GM21360 (cell line): ENCODE data around the gene TSPAN13.
A peak's percentile ranks its signal among the peaks of the same experiment; 100 is the strongest.

Experiments used
- ATAC-seq: cut with Tn5 transposase; IDR thresholded peaks from one replicate; pipeline ENCODE4 v1.9.1; 2021; ENCODE audit warnings: mild to moderate bottlenecking, moderate library complexity; ENCODE audit not compliant: unreplicated experiment

Gene TSPAN13

DNA sequence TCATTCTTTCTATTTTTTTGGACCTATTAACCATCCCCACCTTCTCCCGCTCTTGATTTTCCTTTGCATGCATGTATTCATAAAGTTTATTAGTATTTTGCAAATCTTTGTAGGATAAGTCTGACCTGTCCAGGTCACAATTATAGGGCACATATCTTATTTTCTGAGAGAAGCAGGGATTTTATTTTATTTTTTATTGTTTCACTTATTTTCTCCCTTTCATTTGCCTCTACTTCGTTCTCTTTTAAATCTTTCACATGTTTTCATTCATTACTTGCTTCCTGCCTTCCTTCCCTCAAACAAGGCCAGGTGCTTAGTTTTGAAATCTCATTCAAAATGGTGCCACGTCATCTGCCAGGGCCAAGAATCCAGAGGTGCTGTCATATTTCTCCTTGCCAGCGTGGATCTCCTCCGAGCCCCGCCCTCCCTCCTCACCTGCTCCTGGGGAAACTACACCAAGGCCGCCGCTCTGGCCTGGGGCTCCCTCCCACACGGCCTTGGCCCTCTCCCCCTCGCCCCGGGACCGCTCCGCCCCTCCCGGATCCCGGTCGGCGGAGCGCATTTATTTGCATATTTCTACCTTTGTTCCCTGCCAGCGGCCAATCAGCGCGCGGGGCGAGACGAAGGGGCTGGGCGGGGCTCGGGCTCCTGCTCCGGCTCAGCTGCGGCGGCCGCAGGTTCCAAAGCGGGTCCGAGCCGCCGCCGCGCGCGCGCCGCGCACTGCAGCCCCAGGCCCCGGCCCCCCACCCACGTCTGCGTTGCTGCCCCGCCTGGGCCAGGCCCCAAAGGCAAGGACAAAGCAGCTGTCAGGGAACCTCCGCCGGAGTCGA, at the start of gene TSPAN13:
Gene TSPAN13, plus strand, starts transcription at position 654 of the 830 bp plus-strand sequence. CDS start 213 bp downstream, outside the sequence.
- peak; percentile 85 for ATAC-seq

DNA sequence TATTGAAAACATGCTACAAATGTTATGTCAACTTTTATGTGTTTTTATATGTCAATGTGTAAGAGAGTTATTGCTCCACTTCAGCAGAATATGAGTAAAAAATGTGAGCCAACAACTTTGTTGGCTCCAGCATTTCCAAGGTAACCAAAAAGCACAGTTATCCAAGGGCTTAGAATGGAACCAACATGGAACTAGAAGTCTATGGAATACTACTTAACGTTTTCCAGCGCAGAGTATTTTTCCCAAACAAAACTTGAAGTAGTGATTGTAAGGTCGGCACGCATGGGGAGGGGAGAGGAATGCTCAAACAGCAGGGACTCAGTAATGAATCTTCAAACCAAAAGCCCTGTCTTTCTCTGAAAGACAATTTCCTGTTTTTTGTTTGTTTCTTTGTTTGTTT, 45.0 kb upstream of the TSPAN13 start:
- no peak for ATAC-seq

- ATAC-seq = no peak
Measured at GRCh38 chr7:16708980-16709379, 44.6 kb upstream of the TSPAN13 start.

DNA sequence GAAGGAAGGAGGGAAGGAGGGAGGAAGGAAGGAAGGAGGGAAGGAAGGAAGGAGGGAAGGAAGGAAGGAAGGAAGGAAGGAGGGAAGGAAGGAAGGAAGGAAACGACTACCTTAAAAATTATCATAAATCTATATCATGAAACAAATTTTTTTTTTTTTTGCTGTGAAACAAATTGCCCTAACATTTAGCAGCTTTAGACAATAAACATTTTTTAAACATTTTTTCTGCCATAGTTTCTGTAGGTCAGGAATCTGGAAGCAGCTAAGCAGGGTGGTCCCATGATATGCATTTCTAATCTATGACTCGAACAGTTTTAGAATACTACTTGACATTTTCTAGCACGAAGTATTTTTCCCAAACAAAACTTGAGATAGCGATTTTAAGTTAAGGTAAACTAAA, 42.9 kb upstream of the TSPAN13 start:
- no peak for ATAC-seq

DNA sequence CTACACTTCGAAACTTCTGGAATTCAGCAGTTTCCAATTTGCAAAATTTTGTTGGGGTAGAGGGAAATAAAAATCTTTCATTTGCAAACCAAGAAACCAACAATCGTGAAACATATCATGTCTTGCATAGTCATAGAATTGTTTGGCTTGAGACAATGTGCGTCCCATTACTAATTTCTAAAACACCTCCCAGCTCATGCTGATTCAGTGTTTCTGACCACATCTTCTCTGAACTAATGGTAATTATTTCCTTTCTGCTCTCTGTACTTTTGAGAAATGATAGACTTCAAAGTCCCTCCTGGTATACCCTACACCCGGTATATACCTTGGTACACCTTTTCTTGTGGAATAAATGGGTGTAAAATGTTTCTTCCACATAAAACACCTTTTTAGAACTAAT, 41.8 kb upstream of the TSPAN13 start:
- no peak for ATAC-seq

- no peak for ATAC-seq
Measured at GRCh38 chr7:16712916-16713315, 40.6 kb upstream of the TSPAN13 start.

DNA sequence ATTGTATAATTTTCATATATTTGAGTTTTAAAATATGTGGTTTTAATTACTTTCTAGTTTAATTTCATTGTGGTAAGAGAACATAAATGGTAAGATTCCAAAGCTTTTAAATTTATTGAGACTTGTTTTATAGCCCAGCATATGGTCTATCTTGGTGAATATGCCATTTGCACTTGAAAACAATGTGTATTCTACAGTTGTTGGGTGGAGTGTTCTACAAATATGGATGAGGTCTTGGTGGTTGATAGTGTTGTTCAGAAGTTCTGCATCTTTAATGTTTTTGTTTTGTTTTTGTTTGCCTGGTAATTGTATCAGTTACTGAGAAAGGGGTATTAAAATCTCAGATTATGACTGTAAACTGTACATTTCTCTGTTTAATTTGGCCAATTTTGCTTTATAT, 37.6 kb upstream of the TSPAN13 start:
- no peak for ATAC-seq

DNA sequence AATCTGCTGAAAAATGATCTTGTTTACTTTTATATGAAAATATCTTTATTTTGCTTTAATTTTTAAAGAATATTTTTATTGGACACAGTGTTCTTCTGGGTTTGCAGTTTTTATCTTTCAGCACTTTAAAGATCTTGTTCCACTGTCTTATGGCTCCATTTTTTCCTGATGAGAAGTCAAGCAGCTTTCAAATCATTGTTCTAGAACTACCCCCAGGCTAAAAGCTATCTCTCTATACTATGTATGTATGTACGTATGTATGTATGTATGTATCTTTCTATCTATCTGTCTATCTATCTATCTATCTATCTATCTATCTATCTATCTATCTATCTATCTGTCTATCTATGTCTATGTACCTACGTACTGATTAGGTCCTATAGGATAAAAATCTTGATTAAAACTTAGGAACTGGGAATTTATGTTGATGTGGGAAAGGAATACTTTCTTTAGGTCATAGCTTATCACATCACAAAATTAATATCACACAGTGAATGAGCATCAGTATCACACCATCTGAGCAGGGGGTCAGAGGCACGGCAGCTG, 35.4 kb upstream of the TSPAN13 start:
- ATAC-seq = no peak

DNA sequence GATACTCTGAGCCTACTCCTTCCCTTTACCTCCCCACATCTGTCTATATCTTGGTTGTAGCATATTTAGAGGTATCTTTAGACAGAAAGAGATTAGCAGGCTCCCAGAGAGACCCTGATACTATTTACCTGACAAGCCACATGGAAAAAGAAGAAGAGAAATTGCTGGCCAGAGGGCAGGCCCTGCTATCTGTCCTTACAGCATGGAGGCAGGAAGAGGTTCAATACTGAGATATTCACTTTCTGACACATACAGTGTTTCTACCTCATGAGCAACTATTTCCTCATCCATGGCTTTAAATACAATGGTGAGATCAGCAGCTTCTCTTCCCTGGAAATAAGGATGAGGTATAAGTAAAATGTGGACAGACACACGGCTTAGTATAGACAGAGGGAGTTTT, 33.9 kb upstream of the TSPAN13 start:
- ATAC-seq = no peak

GRCh38 chr7:16721541-16721940, 32.0 kb upstream of the TSPAN13 start:
- ATAC-seq = no peak

GRCh38 chr7:16724344-16724743, 29.2 kb upstream of the TSPAN13 start:
- no peak for ATAC-seq

- no peak for ATAC-seq
Measured at GRCh38 chr7:16726189-16726588, 27.4 kb upstream of the TSPAN13 start.

- ATAC-seq = no peak
Measured at GRCh38 chr7:16727736-16728135, 25.8 kb upstream of the TSPAN13 start.

GRCh38 chr7:16728811-16729210, 24.7 kb upstream of the TSPAN13 start:
- no peak for ATAC-seq

DNA sequence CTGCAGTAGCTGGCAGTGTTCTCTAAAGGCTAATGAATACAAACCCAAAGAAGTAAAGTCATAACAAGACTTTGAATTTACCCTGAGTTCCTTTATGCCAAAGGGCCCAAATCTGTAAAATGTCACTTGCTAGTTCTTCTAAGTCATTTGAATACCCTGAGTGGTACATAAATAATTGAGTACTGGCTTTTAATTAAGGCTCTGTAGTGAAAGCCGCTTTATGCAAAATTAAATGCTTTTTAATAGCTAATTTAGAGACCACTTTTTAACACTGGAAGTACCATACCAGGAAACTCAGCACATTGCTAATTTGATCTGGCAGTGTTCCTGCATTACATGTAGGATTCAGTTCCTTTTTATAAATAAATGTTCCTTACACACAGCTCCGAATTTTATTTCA, 24.0 kb upstream of the TSPAN13 start:
- no peak for ATAC-seq

DNA sequence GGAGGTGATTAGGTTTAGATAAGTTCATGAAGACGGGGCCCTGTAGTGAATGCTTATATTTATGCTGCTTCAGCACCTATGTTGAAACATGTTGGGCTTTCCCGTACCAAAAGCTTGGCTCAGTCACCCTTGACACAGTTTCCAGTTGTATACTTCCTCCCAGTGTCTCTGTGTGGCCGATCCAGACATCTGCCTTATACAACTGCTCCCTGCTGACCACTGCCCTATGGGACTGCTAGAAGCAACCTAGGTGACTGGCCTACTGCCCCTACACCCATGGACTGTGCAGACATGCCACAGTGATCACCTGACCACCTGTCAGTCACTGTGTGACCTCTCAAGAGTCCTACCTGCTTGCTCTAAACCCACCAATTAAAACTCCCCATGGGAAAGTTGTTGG, 22.6 kb upstream of the TSPAN13 start:
- ATAC-seq = no peak

DNA sequence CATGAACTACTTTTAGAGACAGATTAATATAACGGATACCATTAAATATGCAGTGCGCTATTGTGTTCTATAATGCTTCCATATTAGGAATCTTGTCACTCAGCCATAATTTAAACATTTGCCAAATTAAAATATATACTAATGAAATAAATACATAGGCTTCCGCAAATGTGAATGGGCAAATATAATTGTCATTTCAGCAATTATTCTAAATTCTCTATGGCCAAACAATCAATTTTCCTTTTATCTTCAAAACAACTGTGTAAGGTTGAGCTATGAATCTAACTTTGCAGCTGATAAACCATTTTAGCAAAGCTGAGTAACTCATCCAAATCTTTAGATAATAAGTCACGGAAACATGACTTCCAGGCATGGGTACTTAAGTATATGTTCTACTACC, 20.7 kb upstream of the TSPAN13 start:
- ATAC-seq = no peak

DNA sequence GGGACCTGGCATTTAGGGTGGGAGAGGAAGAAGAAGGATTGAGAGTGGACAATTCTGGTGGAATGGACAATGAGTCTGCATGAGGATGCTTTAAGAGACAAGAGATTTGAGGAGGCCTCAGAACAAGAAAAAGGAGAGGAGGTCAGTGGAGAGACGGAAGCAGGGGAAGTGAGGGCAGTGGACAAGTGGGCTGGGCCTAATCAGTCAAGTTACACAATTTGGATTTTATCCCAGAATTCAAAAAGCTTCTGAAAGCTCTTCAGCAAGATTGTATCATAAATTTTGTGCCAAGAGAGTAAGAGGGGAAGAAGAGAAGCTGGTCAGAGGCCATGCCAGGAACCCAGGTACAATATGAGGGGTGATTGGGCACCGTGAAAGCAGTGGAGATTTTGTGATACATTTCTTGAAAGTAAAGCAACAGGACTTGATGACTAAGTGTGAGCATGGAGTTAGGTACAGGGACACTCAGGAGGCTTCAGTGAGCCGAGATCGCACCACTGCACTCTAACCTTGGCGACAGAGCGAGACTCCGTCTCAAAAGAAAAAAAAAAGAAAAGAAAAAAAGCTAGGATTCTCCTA, 19.3 kb upstream of the TSPAN13 start:
- no peak for ATAC-seq

GRCh38 chr7:16735020-16735419, 18.5 kb upstream of the TSPAN13 start:
- ATAC-seq = no peak

DNA sequence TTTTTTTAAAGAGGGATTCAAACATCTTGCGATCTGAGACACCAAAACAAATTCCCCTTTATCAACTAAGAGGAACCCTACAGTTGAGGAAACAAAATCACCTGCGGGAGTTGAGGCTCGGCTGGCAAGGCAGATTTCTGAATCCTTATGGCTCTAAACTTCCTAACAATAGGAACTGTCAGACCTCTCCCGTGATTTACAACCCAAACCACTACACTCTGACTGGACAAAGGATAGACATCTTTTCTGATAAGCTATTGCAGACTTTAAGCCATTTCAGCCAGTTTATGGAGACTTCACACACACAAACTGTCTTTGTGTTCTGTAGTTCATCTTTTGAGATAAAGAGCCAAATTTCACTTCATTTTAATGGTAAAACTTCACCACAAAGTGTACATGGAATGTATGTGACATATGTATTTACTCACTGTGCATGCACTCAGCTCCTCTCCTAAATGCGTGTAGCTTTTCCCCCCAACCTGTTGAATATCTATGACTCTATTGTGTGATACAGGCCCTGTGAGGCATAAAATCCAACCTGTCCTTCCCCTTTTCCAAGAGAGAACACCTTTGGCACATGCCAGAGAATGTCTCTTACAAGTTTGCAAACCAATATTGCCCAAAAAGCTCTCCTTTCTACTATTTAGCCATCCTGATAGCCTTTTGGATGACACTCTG, 15.4 kb upstream of the TSPAN13 start:
- ATAC-seq = no peak

DNA sequence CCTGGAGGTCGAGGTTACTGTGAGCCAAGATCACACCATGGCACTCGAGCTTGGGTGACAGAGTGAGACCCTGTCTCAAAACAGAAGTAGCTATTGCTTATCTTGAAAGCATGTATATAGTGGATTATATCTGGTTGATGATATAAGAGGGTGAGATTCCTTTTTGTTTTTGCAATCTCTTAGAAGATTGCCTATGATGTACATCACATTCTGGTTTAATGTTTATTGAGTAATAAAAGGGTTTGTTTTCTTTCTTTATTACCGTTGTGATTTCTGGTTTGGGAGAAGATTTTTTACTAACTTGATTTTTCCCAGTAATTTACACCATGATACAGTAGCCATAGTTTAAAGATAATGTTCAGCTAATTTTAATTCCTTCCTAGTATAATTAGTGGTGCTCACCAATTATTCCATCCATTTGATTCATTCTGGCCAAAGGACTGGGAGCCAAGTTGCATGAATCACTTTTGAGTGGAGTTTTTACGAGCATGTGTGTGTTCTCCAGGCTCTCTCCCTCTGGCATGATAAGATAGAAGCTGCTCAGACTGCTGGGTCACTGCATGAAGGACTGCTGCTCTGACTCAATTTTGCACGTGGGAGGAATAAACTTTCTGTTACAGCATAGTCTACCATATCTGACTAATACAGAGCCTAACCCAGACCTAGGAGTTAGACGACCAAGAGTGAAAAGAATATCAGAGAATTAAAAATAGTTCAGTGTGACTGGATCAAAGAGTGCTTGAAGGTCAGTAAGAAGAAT, 13.5 kb upstream of the TSPAN13 start:
- no peak for ATAC-seq
